ENCODE results near the gene PRLR.
A peak's percentile ranks its signal among the peaks of the same experiment; 100 is the strongest.
"Not testable (repeated sequence)": the region's sequence is repeated elsewhere in the genome, so short reads cannot be mapped to it uniquely, and the experiment has no call there.

Gene PRLR

GRCh38 chr5:35133186-35133585 lies 97.1 kb downstream of the PRLR start:
- DNase-seq = no peak

GRCh38 chr5:35131723-35132122 lies 98.6 kb downstream of the PRLR start:
- DNase-seq = no peak

- DNase-seq = no peak
These were observed 100.3 kb downstream of the PRLR start for GRCh38 chr5:35129921-35130485.

- no peak for DNase-seq
These were observed 101.0 kb downstream of the PRLR start for GRCh38 chr5:35129276-35129675.

- DNase-seq = no peak
These were observed 103.3 kb downstream of the PRLR start for GRCh38 chr5:35127006-35127405.

- no peak for DNase-seq
These were observed 104.5 kb downstream of the PRLR start for GRCh38 chr5:35125746-35126145.

- DNase-seq = no peak
These were observed 105.4 kb downstream of the PRLR start for GRCh38 chr5:35124932-35125331.

- DNase-seq = no peak
These were observed 107.5 kb downstream of the PRLR start for GRCh38 chr5:35122819-35123218.

- no peak for DNase-seq
These were observed 109.6 kb downstream of the PRLR start for GRCh38 chr5:35120715-35121114.

GRCh38 chr5:35117967-35118366 lies 112.3 kb downstream of the PRLR start:
- no peak for DNase-seq

GRCh38 chr5:35115920-35116319 lies 114.4 kb downstream of the PRLR start:
- DNase-seq = no peak

GRCh38 chr5:35114698-35115097 lies 115.6 kb downstream of the PRLR start:
- no peak for DNase-seq

- DNase-seq = no peak
These were observed 118.0 kb downstream of the PRLR start for GRCh38 chr5:35112300-35112699.

GRCh38 chr5:35104550-35104949 lies 125.7 kb downstream of the PRLR start:
- not testable (repeated sequence) for DNase-seq

- no peak for DNase-seq
These were observed 126.5 kb downstream of the PRLR start for GRCh38 chr5:35103637-35104299.

GRCh38 chr5:35101720-35102119 lies 128.6 kb downstream of the PRLR start:
- not testable (repeated sequence) for DNase-seq

GRCh38 chr5:35101016-35101415 lies 129.3 kb downstream of the PRLR start:
- no peak for DNase-seq

- DNase-seq = no peak
These were observed 132.1 kb downstream of the PRLR start for GRCh38 chr5:35098214-35098613.

- no peak for DNase-seq
These were observed 133.4 kb downstream of the PRLR start for GRCh38 chr5:35096932-35097331.

- DNase-seq = peak in 6 of 58 donors; percentile 1 to 19 (median 8)
These were observed 134.1 kb downstream of the PRLR start for GRCh38 chr5:35096216-35096615.

- DNase-seq = no peak
These were observed 134.9 kb downstream of the PRLR start for GRCh38 chr5:35095366-35095765.

- no peak for DNase-seq
These were observed 135.3 kb downstream of the PRLR start for GRCh38 chr5:35094948-35095347.

- no peak for DNase-seq
These were observed 137.6 kb downstream of the PRLR start for GRCh38 chr5:35092703-35093102.

- DNase-seq = no peak
These were observed 138.6 kb downstream of the PRLR start for GRCh38 chr5:35091704-35092103.

Data from anterior cingulate cortex (tissue), 58 donors.